Measurements from ENCODE around the gene ASAP3.

DNA sequence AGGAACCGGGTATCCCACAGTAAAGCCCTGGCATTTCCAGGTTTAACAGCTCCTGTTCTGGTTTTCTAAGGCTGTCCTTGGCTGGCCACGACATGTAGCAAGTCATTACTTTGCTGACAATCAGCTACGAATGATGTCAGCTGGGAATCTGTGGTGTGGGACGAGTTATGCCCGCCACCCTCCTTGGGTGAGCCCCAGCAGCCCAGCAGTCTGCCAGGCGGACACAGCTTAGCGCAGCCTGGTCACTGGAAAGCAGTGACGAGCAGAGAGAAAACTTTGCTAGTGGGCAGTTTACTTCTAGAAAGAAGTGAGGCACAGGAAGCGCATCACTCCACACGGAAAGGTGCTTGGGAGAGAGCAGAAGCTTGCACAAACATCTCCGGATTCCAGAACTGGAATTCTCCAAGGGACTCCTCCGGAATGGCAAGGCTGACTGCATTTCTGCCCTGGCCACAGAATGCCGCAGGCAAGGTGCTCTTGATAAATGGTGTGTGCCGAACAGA, 98.8 kb downstream of the ASAP3 start:
- no peak for TF ChIP-seq EP300 (IDR thresholded peaks at IDR 0.05)
- no peak for TF ChIP-seq POLR2AphosphoS5 (IDR thresholded peaks at IDR 0.05)
- TF ChIP-seq, protein P1, sequence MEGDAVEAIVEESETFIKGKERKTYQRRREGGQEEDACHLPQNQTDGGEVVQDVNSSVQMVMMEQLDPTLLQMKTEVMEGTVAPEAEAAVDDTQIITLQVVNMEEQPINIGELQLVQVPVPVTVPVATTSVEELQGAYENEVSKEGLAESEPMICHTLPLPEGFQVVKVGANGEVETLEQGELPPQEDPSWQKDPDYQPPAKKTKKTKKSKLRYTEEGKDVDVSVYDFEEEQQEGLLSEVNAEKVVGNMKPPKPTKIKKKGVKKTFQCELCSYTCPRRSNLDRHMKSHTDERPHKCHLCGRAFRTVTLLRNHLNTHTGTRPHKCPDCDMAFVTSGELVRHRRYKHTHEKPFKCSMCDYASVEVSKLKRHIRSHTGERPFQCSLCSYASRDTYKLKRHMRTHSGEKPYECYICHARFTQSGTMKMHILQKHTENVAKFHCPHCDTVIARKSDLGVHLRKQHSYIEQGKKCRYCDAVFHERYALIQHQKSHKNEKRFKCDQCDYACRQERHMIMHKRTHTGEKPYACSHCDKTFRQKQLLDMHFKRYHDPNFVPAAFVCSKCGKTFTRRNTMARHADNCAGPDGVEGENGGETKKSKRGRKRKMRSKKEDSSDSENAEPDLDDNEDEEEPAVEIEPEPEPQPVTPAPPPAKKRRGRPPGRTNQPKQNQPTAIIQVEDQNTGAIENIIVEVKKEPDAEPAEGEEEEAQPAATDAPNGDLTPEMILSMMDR (IDR thresholded peaks at IDR 0.05), result no peak
- TF ChIP-seq POLR2A (IDR thresholded peaks at IDR 0.05), result no peak

Measured in upper lobe of left lung (tissue), 4 donors.